ENCODE data around the gene PHC2. TPM values are rescaled to one million over a fixed set of nuclear protein-coding genes. Genes with fewer than 3 reads are reported as not detected.

The PHC2 gene
- polyA plus RNA-seq, 10 donors, result 63.4 to 73.7 (median 67.6) TPM

GRCh38 chr1:33371334-33371733, 59.6 kb downstream of the PHC2 start:
- no peak for DNase-seq

- DNase-seq, result no peak
Measured at GRCh38 chr1:33370827-33371226, 60.1 kb downstream of the PHC2 start.

- DNase-seq, result no peak
Measured at GRCh38 chr1:33370301-33370700, 60.6 kb downstream of the PHC2 start.

GRCh38 chr1:33369764-33370163, 61.1 kb downstream of the PHC2 start:
- no peak for DNase-seq

DNA sequence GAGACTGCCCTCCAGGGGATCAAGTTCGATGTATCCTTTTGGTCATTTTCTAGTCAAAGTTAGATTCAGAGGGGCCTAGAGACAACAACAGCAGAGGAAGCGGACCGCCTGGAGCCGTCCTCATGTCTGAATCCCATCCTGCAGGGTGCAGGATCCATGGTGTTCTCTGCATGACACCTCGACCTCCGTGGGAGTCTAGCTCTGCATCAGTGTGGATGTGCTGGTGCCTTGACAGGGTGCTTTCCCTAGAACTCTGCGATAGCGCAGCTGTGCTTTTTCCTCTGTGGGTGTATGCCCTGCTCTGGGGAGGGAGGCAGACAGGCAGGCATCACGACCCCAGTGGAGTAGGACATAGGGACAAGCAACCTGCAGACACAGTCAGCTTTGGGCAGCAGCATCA, 61.8 kb downstream of the PHC2 start:
- DNase-seq, result no peak

DNA sequence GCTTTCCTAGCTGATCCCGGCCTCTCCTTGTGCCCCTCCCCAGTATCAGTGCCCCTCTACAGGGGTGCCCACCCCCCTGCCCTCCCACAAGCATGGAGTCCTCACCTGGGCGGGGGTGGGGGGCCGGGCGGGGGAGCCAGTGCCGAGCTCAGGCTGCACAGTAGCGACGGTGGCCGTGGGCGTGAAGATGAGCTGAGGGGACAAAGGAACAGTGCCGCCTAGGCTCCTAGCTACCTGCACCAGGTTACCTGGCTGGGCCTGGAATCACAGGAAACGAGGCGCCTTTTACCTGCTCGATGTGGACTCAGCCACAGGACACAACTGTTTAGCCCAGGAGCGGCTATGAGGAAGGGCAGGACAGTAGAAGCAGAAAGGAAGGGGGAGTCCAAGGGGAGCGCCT, 62.5 kb downstream of the PHC2 start:
- DNase-seq, result no peak

- DNase-seq, result peak; percentile 80 to 91 (median 88)
Measured at GRCh38 chr1:33367485-33368405, 63.1 kb downstream of the PHC2 start.

DNA sequence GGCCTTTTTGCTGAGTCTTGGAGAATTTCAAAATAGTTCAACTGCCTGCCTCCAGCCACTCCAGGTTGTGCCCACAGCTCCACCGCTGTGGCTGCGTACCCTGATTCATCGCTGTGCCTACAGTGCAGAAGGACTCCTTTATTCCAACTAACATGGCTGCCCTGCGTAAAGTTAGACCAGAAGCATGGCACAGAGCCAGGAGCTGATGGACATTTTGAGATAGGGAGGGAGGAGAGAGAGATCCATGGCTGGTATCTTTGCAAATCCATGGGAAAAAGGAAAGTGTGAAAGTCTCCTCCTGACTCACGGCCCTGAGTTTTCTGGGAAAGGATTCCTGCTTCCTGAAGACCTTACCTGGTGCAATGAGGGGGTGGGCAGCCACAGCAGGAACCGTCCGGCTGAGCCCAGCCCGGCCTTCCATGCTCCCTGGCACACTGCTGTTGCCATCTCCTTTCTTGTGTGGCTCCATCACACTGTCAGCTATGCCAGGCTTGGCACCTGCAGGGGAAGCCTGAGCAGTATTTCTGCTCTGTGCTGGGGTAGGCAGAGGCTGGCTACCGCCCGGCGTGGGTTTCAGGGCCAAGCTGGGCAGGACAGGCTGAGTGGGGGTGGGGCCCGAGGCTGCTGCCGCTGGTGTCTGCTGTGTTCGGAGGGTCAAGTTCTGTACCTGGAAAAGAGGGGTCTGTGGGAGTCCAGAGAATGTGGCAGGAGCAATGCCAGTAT, 64.0 kb downstream of the PHC2 start:
- no peak for DNase-seq

GRCh38 chr1:33365560-33365997, 65.3 kb downstream of the PHC2 start:
- no peak for DNase-seq

DNA sequence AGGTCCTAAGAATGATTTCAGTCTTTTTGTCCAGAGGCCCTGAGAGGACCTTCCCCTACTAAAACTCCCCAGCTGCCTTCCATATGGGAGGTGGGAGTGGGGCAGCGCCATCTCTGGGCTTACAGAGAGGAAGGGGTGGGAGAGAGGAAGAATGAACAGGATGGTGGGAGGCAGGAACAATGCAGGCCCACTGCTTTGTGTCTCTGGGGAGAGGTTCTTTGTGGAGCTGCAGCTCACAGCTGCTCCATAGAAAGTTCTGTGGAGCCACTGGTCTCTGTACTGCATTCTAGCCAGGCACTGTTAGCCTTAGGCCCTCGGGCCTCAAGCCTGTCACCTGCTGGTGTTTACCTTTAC, 66.4 kb downstream of the PHC2 start:
- peak in 1 of 3 donors; percentile 81 for DNase-seq

DNA sequence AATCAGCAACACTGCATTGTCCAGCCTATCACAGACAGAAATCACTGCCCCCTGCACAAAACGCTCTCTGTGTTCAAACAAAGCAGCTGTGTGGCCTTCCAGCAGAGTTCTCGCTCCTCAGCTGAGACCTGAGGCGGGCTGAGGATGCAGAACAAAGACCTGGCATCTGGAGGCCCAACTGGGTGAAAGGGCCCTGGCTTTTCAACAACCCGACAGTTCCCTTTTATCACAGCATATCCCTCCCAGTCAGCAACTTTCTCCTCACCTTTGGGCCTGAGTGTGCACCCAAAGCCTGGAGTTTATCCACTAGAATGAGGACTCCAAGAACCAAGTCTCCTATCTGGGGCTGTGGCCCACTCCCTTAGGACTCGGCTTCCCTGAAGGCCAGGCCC, 67.4 kb downstream of the PHC2 start:
- no peak for DNase-seq

- no peak for DNase-seq
Measured at GRCh38 chr1:33363021-33363420, 67.9 kb downstream of the PHC2 start.

- DNase-seq, result peak in 1 of 3 donors; percentile 56
Measured at GRCh38 chr1:33361532-33362235, 69.2 kb downstream of the PHC2 start.

GRCh38 chr1:33360367-33360766, 70.5 kb downstream of the PHC2 start:
- DNase-seq, result no peak

DNA sequence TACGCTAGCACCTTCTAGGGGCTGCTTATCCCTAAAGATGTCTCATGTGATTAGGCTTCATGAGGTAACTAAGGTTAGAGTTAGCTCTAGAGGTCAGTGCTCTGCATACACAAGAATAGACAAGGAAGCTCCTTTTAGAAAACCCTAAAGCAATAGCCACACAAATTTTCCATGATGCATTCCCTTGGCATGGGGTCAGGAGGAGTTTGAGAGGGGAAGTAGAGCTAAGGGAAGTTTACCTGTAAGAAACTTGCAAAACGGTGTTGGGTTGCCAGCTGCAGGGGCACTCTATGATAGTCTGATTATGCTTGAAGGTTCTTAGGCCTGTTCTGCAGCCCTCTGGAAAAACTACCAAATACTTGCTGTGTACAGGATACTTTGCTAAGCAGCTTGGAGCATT, 71.0 kb downstream of the PHC2 start:
- DNase-seq, result no peak

DNA sequence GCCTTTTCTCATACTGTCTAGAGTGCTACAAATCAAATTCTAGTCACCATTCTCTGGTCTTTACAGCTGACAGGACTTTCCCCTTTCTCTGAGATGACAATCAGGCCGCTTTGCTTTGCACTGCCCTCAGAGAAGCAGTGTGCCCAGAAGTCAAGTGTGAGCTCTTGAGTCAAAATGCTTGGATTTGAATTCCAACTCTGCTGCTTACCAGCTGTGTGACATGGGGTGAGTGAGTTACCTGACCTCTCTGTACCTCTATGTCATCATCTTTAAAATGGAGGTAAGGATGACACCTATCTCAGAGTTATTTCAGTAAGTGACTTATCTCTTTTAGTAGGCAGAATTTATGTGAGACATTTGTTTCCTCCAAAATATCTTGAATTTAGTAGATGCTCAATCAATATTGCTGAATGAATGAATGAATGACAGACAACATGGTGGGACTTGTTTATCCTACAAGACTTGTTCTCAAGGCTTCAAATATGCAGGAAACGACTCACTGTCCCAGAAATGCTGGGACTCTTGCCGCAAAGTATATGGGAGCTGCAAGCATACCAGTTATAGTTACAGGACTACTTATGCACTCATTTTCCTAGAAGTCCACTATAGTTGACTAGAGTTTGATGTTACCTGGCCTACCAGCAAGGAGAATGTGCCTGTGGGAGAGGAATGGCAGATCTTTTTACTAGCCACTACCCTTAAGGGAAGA, 71.9 kb downstream of the PHC2 start:
- no peak for DNase-seq

DNA sequence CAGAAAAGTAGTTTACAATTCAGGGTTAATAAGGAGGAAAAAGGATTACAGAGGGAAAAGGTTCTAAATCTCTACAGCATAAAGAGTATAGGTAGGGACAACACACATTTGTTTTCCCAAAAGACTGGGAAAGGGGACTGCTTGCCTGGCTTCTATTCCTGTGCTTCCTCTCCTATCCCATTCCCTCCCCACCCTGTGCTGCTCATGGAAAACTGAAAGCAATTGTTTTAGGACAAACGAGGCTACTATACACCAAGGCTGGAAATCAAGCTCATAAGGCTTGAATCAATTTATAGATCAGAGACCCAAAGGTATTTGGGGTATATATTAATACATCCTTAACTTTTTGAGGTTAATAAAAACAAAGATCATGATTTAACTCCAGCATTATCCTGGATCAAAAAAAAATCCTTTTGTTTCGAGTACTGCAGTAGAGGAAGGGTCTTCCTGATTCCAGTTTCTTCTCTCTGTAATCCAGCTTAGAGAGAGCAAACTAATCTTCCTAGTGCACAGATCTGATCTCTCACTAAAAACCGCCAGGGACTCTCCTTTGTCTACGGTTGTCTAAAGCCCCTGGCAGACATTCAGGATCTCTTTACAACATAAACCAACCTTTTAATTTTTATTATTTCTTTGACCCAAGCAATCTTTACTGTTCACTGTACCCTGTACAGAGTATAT, 72.6 kb downstream of the PHC2 start:
- DNase-seq, result no peak

DNA sequence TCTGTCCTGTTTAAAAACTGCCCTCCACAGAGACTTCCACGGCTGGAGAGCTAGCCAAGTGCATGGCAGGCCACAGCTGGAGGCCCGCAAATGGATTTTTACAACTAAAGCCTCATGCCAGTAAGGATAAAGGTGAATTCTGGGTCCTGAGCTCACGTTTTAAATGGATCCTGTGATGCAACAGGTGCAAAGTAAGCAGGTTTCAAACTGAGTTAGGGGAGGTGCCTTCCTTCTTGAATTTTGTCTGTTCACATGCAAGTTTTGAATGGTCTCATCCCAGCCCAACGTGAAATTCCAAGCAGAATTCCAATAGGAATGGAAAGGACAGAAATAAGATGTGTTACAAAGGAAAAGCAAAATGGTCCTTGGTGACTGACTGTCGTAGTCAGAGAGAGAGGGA, 73.8 kb downstream of the PHC2 start:
- no peak for DNase-seq

- DNase-seq, result no peak
Measured at GRCh38 chr1:33354707-33355316, 76.1 kb downstream of the PHC2 start.

GRCh38 chr1:33353531-33353930, 77.4 kb downstream of the PHC2 start:
- DNase-seq, result no peak

GRCh38 chr1:33351281-33351660, 79.6 kb downstream of the PHC2 start:
- DNase-seq, result no peak

All from muscle of back (tissue), 11 donors.